Loucy (cell line): Measurements from ENCODE around the gene SEMA4C.

Experiments
- H2AFZ ChIP-seq: fragments of 200-600 bp; sonication (generic); 2 replicates; pipeline ENCODE4 v1.6.0; 2016; ENCODE audit warnings: antibody characterized with exemption, mild to moderate bottlenecking, low read length, moderate library complexity
- H3F3A ChIP-seq: fragments of 200-600 bp; 2 replicates; pipeline ENCODE4 v1.6.0; 2016; ENCODE audit warnings: antibody characterized with exemption, low read depth, mild to moderate bottlenecking
- H3K27me3 ChIP-seq: fragments of 200-600 bp; sonication (generic); 2 replicates; pipeline ENCODE4 v1.6.1; 2014; ENCODE audit warnings: low read length, mild to moderate bottlenecking; ENCODE audit not compliant: insufficient read depth, poor library complexity, severe bottlenecking
- H3K36me3 ChIP-seq: fragments of 200-600 bp; sonication (generic); 2 replicates; pipeline ENCODE4 v1.6.1; 2016; ENCODE audit warnings: low read length; ENCODE audit not compliant: insufficient read depth
- H3K4me1 ChIP-seq: fragments of 200-600 bp; sonication (generic); 2 replicates; pipeline ENCODE4 v1.5.1; 2014; ENCODE audit warnings: low read length, mild to moderate bottlenecking; ENCODE audit not compliant: insufficient read depth, poor library complexity, severe bottlenecking
- H3K4me2 ChIP-seq: fragments of 200-600 bp; sonication (generic); 2 replicates; pipeline ENCODE4 v1.6.0; 2014; ENCODE audit warnings: antibody characterized with exemption, low read length, low read depth, mild to moderate bottlenecking; ENCODE audit not compliant: poor library complexity, severe bottlenecking
- H3K4me3 ChIP-seq: fragments of 200-600 bp; sonication (generic); 2 replicates; pipeline ENCODE4 v1.5.1; 2014; ENCODE audit warnings: low read length, mild to moderate bottlenecking, mixed read lengths; ENCODE audit not compliant: poor library complexity, severe bottlenecking
- H3K79me2 ChIP-seq: fragments of 200-600 bp; sonication (generic); 2 replicates; pipeline ENCODE4 v1.6.1; 2014; ENCODE audit warnings: low read length; ENCODE audit not compliant: insufficient read depth
- H3K9ac ChIP-seq: fragments of 200-600 bp; sonication (generic); 2 replicates; pipeline ENCODE4 v1.6.0; 2014; ENCODE audit warnings: mild to moderate bottlenecking, low read depth, low read length, moderate library complexity; ENCODE audit not compliant: poor library complexity, severe bottlenecking
- H3K9me2 ChIP-seq: fragments of 200-600 bp; sonication (generic); replicated peaks from 2 replicates; pipeline ENCODE4 v1.6.1; 2016; ENCODE audit warnings: low read depth, low read length, mixed read lengths
- H3K9me3 ChIP-seq: fragments of 200-600 bp; sonication (generic); 2 replicates; pipeline ENCODE4 v1.6.1; 2014; ENCODE audit warnings: mild to moderate bottlenecking, antibody characterized with exemption, low read length, low read depth; ENCODE audit not compliant: insufficient read depth
- H4K20me1 ChIP-seq: fragments of 200-600 bp; sonication (generic); 2 replicates; pipeline ENCODE4 v1.6.0; 2014; ENCODE audit warnings: antibody characterized with exemption, low read length, mild to moderate bottlenecking; ENCODE audit not compliant: insufficient read depth, poor library complexity, severe bottlenecking
- EZH2phosphoT487 ChIP-seq: fragments of 200-600 bp; IDR thresholded peaks from 2 replicates; pipeline ENCODE4 v1.6.1; 2018; ENCODE audit warnings: antibody characterized with exemption, mild to moderate bottlenecking, moderate library complexity, borderline replicate concordance
- TF ChIP-seq, protein P1 (sequence below): fragments of 200-600 bp; sonication (generic); conservative IDR thresholded peaks from 2 replicates; pipeline ENCODE4 v1.5.1; 2014; ENCODE audit warnings: mild to moderate bottlenecking, antibody characterized with exemption, low read length

SEMA4C gene

DNA sequence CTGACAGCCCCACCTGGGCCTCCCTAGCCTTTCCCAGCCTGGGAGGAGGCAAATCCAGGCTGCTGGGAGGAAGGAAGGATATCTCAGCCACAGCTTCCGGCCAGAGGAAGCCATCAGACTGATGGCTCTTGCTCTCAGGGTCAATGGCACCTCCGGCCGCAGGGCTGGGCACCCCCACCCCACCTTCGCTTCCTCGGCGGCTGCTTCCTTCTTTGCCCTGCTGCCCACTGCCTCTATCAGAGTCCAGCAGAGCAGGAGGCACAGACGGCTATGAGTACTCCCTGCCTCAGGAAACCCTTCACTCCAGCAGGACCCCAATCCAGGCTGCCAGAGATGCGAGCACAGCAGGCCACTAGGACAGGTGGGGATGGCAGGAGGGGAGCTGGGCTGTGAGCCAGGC is 3.3 kb downstream of the SEMA4C start:
- H2AFZ ChIP-seq, result no peak overlapping the region
- peaks cover 3% of the 10 kb centered on the region for H3K27me3 ChIP-seq
- H3K79me2 ChIP-seq, result peaks cover 52% of the 10 kb centered on the region
- H3F3A ChIP-seq, result peaks cover 4% of the 10 kb centered on the region; the same call in 1 of the 2 replicates
- TF ChIP-seq EZH2phosphoT487, result no peak
- TF ChIP-seq, protein P1, sequence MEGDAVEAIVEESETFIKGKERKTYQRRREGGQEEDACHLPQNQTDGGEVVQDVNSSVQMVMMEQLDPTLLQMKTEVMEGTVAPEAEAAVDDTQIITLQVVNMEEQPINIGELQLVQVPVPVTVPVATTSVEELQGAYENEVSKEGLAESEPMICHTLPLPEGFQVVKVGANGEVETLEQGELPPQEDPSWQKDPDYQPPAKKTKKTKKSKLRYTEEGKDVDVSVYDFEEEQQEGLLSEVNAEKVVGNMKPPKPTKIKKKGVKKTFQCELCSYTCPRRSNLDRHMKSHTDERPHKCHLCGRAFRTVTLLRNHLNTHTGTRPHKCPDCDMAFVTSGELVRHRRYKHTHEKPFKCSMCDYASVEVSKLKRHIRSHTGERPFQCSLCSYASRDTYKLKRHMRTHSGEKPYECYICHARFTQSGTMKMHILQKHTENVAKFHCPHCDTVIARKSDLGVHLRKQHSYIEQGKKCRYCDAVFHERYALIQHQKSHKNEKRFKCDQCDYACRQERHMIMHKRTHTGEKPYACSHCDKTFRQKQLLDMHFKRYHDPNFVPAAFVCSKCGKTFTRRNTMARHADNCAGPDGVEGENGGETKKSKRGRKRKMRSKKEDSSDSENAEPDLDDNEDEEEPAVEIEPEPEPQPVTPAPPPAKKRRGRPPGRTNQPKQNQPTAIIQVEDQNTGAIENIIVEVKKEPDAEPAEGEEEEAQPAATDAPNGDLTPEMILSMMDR, result no peak
- peak overlapping the region; percentile 100 for H3K9ac ChIP-seq
- H3K36me3 ChIP-seq, result peaks cover 34% of the 10 kb centered on the region; the same call in 1 of the 2 replicates
- peak overlapping the region; percentile 99 for H3K4me3 ChIP-seq
- no peaks in the 10 kb centered on the region for H3K9me3 ChIP-seq
- H3K9me2 ChIP-seq, result no peaks in the 10 kb centered on the region
- peak overlapping the region; percentile 93 for H3K4me2 ChIP-seq
- peaks cover 17% of the 10 kb centered on the region for H3K4me1 ChIP-seq
- H4K20me1 ChIP-seq, result peaks cover 40% of the 10 kb centered on the region

DNA sequence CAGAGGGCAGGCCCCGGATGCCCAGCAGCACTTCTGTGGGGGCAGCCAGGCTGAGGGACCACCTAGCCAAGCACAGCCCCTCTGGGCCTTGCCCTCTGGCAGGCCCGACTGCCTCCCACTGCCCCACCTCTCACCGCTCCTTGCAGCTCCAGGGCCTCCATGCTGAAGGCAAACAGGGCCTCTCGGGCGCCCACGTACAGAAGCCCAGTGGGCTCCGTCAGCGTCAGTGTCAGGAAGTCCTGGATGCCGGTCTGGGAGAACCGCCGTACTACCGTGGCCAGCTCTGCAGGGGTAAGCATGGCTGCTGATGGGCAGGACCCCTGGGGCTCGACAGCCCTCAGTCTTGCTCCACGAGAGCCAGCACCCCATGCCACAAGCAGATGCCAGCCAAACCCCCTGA is 3.7 kb downstream of the SEMA4C start:
- Histone ChIP-seq H3K79me2 (peaks cover 52% of the 10 kb centered on the region), H3K9me3 (no peaks in the 10 kb centered on the region), H3K4me3 (peak overlapping the region; percentile 99), H4K20me1 (peaks cover 40% of the 10 kb centered on the region), H3K36me3 (peaks cover 39% of the 10 kb centered on the region; the same call in 1 of the 2 replicates), H3K4me2 (peak overlapping the region; percentile 93), H2AFZ (no peak overlapping the region), H3K4me1 (peaks cover 17% of the 10 kb centered on the region), H3K27me3 (peaks cover 3% of the 10 kb centered on the region), H3K9ac (no peak overlapping the region), H3K9me2 (no peaks in the 10 kb centered on the region), H3F3A (peaks cover 4% of the 10 kb centered on the region; the same call in 1 of the 2 replicates)
- TF ChIP-seq, protein P1, result no peak
- TF ChIP-seq EZH2phosphoT487, result no peak

DNA sequence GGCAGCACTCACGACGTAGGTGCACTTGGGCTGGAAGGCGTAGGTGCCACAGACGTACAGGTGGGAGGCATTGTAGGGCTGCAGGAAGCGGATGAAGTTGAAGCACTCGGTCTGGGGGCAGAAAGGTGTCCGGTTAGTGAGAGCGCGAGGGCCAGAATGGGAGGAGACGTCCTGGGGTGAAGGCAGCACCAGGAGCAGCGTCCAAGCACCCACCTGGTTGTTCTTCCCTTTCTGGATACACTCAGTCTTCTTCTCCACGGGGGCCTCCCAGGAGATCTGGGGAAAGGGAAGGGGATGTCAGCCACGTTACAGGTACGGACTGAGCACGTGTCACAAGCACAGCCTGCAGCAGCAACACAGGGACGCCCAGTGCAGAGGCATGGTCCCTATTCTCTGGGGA is 4.2 kb downstream of the SEMA4C start:
- Histone ChIP-seq H3K9ac (no peak overlapping the region), H3K9me3 (no peaks in the 10 kb centered on the region), H3K4me1 (peaks cover 16% of the 10 kb centered on the region), H3K9me2 (no peaks in the 10 kb centered on the region), H3K27me3 (peaks cover 3% of the 10 kb centered on the region), H4K20me1 (peaks cover 40% of the 10 kb centered on the region), H3K4me2 (peak overlapping the region; percentile 93), H2AFZ (no peak overlapping the region), H3K4me3 (no peak overlapping the region), H3K79me2 (peaks cover 52% of the 10 kb centered on the region), H3K36me3 (peaks cover 42% of the 10 kb centered on the region; the same call in 1 of the 2 replicates), H3F3A (no peaks in the 10 kb centered on the region)
- TF ChIP-seq EZH2phosphoT487, result no peak
- TF ChIP-seq, protein P1, result no peak
